Measurements from ENCODE around the gene KCNIP3. TPM values are rescaled to one million over a fixed set of nuclear protein-coding genes. Genes with fewer than 3 reads are reported as not detected.

KCNIP3 gene
- total RNA-seq (ENCODE audit: low replicate concordance), result 0.64 and 1.1 TPM in 2 replicates

- Mint-ChIP-seq H3K4me1 (peaks cover 22% of the 10 kb centered on the region), H3K4me3 (peak within 1 kb of the TSS; percentile 62), H3K27ac (peak within 1 kb of the TSS; percentile 54), H3K36me3 (no peaks in the 10 kb centered on the region), H3K9me3 (peaks cover 5% of the 10 kb centered on the region), H3K27me3 (ENCODE audit: insufficient read depth, low read depth) (peaks cover 5% of the 10 kb centered on the region)
- TF ChIP-seq CTCF (IDR thresholded peaks at IDR 0.05) (no peak), EZH2phosphoT487 (IDR thresholded peaks at IDR 0.05) (no peak), EZH2 (IDR thresholded peaks at IDR 0.05) (no peak)
- Histone ChIP-seq H4K20me1 (ENCODE audit: low read depth) (no peaks in the 10 kb centered on the region), H3K9me3 (ENCODE audit: low read depth) (no peaks in the 10 kb centered on the region), H3K9ac (no peak within 1 kb of the TSS), H3K4me1 (no peaks in the 10 kb centered on the region), H3K4me3 (no peak within 1 kb of the TSS), H3K79me2 (ENCODE audit: low read depth) (no peaks in the 10 kb centered on the region), H3K36me3 (no peaks in the 10 kb centered on the region), H3F3A (ENCODE audit: low read depth) (no peaks in the 10 kb centered on the region), H2AFZ (replicated peaks) (peak within 1 kb of the TSS; percentile 17), H3K27ac (no peak within 1 kb of the TSS), H3K27me3 (no peaks in the 10 kb centered on the region), H3K4me2 (peak within 1 kb of the TSS; percentile 57)
- peak; percentile 52 for DNase-seq (ENCODE audit: low spot score)
Observed at GRCh38 chr2:95296880-95297487, at the start of gene KCNIP3. KCNIP3 (plus strand) TSS chr2:95297347; CDS start chr2:95297439, 92 bp downstream.

GRCh38 chr2:95258271-95258670 is 38.9 kb upstream of the KCNIP3 start:
- peaks cover 4% of the 10 kb centered on the region for H3K4me1 Mint-ChIP-seq
- no peaks in the 10 kb centered on the region for H3K36me3 Mint-ChIP-seq
- Histone ChIP-seq H3K4me2 (no peak overlapping the region), H3F3A (ENCODE audit: low read depth) (no peaks in the 10 kb centered on the region), H3K9ac (no peak overlapping the region), H3K36me3 (no peaks in the 10 kb centered on the region), H3K79me2 (ENCODE audit: low read depth) (no peaks in the 10 kb centered on the region), H3K27me3 (no peaks in the 10 kb centered on the region), H3K4me3 (no peak overlapping the region), H2AFZ (replicated peaks) (no peak overlapping the region), H4K20me1 (ENCODE audit: low read depth) (no peaks in the 10 kb centered on the region), H3K4me1 (no peaks in the 10 kb centered on the region), H3K27ac (no peak overlapping the region), H3K9me3 (ENCODE audit: low read depth) (no peaks in the 10 kb centered on the region)
- H3K27me3 Mint-ChIP-seq (ENCODE audit: insufficient read depth, low read depth), result no peaks in the 10 kb centered on the region
- DNase-seq (ENCODE audit: low spot score), result no peak
- H3K4me3 Mint-ChIP-seq, result no peak overlapping the region
- H3K27ac Mint-ChIP-seq, result no peak overlapping the region
- H3K9me3 Mint-ChIP-seq, result peaks cover 21% of the 10 kb centered on the region
- TF ChIP-seq EZH2 (IDR thresholded peaks at IDR 0.05) (no peak), CTCF (IDR thresholded peaks at IDR 0.05) (no peak), EZH2phosphoT487 (IDR thresholded peaks at IDR 0.05) (no peak)

DNA sequence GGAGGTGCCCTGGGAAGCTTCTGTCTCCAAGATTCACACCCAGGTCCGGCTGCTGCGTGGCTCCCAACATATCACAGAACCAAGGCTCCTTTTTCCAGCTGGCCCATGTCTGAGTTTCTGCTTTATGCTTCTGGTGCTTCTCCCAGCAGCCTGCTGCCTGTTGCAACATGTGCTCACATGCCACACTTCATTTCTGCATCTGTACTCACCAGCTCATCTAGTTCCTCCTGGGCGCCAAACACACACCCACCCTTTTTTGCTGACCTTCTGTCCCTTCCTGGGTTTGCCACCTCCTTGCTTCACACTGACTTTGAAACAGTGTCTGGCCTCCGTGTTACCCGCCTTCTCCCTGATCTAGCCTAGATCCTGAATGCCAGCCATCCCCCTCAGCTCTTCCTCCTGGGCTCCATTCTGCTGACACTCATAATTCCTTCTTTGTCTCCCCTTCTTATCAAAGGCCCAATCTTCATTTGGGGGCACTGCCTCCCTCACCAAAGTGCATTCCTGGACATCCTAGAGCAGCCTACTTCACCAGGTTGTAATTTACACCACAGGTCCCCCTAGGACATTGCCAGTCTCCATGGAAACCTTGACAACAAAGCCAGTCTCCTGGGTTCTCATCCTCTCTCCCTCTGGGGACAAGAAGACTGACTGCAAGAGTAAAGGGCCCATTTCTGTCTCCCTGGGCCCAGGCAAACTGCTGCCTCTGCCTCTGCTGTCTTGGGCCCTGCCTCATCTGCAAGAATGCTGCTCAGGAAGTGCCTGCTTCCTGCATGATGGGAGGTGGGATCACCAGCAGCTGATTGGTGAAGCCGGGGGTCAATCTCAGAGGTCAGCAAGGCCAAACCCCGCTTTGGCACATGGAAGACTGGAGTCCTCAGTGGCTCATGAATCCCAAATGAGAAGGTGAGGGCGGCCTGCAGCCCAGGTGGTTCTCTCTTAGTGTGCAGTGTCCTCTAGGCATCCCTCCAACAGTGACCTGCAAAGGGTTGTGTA is 36.8 kb upstream of the KCNIP3 start:
- TF ChIP-seq CTCF (IDR thresholded peaks at IDR 0.05), result no peak
- no peak for TF ChIP-seq EZH2 (IDR thresholded peaks at IDR 0.05)
- TF ChIP-seq EZH2phosphoT487 (IDR thresholded peaks at IDR 0.05), result no peak
- Mint-ChIP-seq H3K27me3 (ENCODE audit: insufficient read depth, low read depth) (no peaks in the 10 kb centered on the region), H3K4me1 (peaks cover 4% of the 10 kb centered on the region), H3K36me3 (no peaks in the 10 kb centered on the region), H3K27ac (no peak overlapping the region), H3K9me3 (peaks cover 16% of the 10 kb centered on the region), H3K4me3 (no peak overlapping the region)
- Histone ChIP-seq H3F3A (ENCODE audit: low read depth) (no peaks in the 10 kb centered on the region), H3K4me3 (no peak overlapping the region), H3K79me2 (ENCODE audit: low read depth) (no peaks in the 10 kb centered on the region), H3K27me3 (no peaks in the 10 kb centered on the region), H4K20me1 (ENCODE audit: low read depth) (no peaks in the 10 kb centered on the region), H3K9ac (no peak overlapping the region), H3K9me3 (ENCODE audit: low read depth) (no peaks in the 10 kb centered on the region), H3K27ac (no peak overlapping the region), H2AFZ (replicated peaks) (no peak overlapping the region), H3K4me1 (no peaks in the 10 kb centered on the region), H3K4me2 (no peak overlapping the region), H3K36me3 (no peaks in the 10 kb centered on the region)
- no peak for DNase-seq (ENCODE audit: low spot score)

Measured in neural progenitor cell (in vitro differentiated cells).